Neural progenitor cell (in vitro differentiated cells): ENCODE measurements around the gene APOC3. TPM values are rescaled to one million over a fixed set of nuclear protein-coding genes. Genes with fewer than 3 reads are reported as not detected.

Source experiments
- DNase-seq: peaks from one replicate; pipeline ENCODE4 v3.0.0-alpha.2; 2016; ENCODE audit warnings: low spot score
- H2AFZ ChIP-seq: fragments of 200-600 bp; sonication (generic); replicated peaks from 2 replicates; pipeline ENCODE4 v1.6.1; 2016; ENCODE audit warnings: antibody characterized with exemption
- H3F3A ChIP-seq: fragments of 200-600 bp; sonication (generic); 2 replicates; pipeline ENCODE4 v1.6.1; 2016; ENCODE audit warnings: antibody characterized with exemption, low read depth
- H3K27ac ChIP-seq: fragments of 200-600 bp; sonication (generic); 2 replicates; pipeline ENCODE4 v1.5.1; 2016; ENCODE audit warnings: mild to moderate bottlenecking
- H3K27me3 ChIP-seq: fragments of 200-600 bp; sonication (generic); 2 replicates; pipeline ENCODE4 v1.6.1; 2016; ENCODE audit warnings: mild to moderate bottlenecking, moderate library complexity
- H3K36me3 ChIP-seq: fragments of 200-600 bp; sonication (generic); 2 replicates; pipeline ENCODE4 v1.5.1; 2016
- H3K4me1 ChIP-seq: fragments of 200-600 bp; sonication (generic); 2 replicates; pipeline ENCODE4 v1.6.1; 2016; ENCODE audit warnings: mixed run types
- H3K4me2 ChIP-seq: fragments of 200-600 bp; sonication (generic); 2 replicates; pipeline ENCODE4 v1.6.1; 2016
- H3K4me3 ChIP-seq: fragments of 200-600 bp; sonication (generic); 2 replicates; pipeline ENCODE4 v1.5.1; 2016
- H3K79me2 ChIP-seq: fragments of 200-600 bp; sonication (generic); 2 replicates; pipeline ENCODE4 v1.6.1; 2016; ENCODE audit warnings: low read depth
- H3K9ac ChIP-seq: fragments of 200-600 bp; sonication (generic); 2 replicates; pipeline ENCODE4 v1.6.1; 2016
- H3K9me3 ChIP-seq: fragments of 200-600 bp; sonication (generic); 2 replicates; pipeline ENCODE4 v1.5.1; 2016; ENCODE audit warnings: low read depth
- H4K20me1 ChIP-seq: fragments of 200-600 bp; sonication (generic); 2 replicates; pipeline ENCODE4 v1.6.1; 2016; ENCODE audit warnings: low read depth
- H3K27ac Mint-ChIP-seq: 3 replicates; pipeline ENCODE4 v1.8.0; 2021; ENCODE audit warnings: mixed read lengths
- H3K27me3 Mint-ChIP-seq: 2 replicates; pipeline ENCODE4 v1.8.0; 2022; ENCODE audit warnings: low read depth, mild to moderate bottlenecking, inconsistent platforms, moderate library complexity, mixed read lengths; ENCODE audit not compliant: insufficient read depth
- H3K36me3 Mint-ChIP-seq: 3 replicates; pipeline ENCODE4 v1.8.0; 2021; ENCODE audit warnings: mixed read lengths
- H3K4me1 Mint-ChIP-seq: 3 replicates; pipeline ENCODE4 v1.8.0; 2021; ENCODE audit warnings: mixed read lengths
- H3K4me3 Mint-ChIP-seq: 3 replicates; pipeline ENCODE4 v1.8.0; 2021; ENCODE audit warnings: mild to moderate bottlenecking, moderate library complexity, mixed read lengths
- H3K9me3 Mint-ChIP-seq: 3 replicates; pipeline ENCODE4 v1.8.0; 2020; ENCODE audit warnings: mixed read lengths
- CTCF ChIP-seq: fragments of 200-600 bp; sonication (generic); IDR thresholded peaks from 2 replicates; pipeline ENCODE4 v1.5.1; 2017; ENCODE audit warnings: antibody characterized with exemption, mild to moderate bottlenecking
- EZH2 ChIP-seq: fragments of 200-600 bp; sonication (generic); IDR thresholded peaks from 2 replicates; pipeline ENCODE4 v1.6.1; 2017; ENCODE audit warnings: antibody characterized with exemption, mild to moderate bottlenecking, moderate library complexity
- EZH2phosphoT487 ChIP-seq: fragments of 200-600 bp; sonication (generic); IDR thresholded peaks from 2 replicates; pipeline ENCODE4 v1.6.1; 2017; ENCODE audit warnings: antibody characterized with exemption
- total RNA-seq: library from RNA; depleted of rRNA; stranded (reverse); fragments of >200 nt; gene quantifications from 2 replicates; pipeline ENCODE4 v1.2.3, GENCODE V29; 2015; ENCODE audit warnings: low replicate concordance

The APOC3 gene
- total RNA-seq, 1 donor from 2014 or later: not detected

- H3K27me3 Mint-ChIP-seq: peaks cover 6% of the 10 kb centered on the region
- H3K4me3 Mint-ChIP-seq: no peak overlapping the region
- H3K4me3 ChIP-seq: no peak overlapping the region
- no peaks in the 10 kb centered on the region for H3K9me3 Mint-ChIP-seq
- H3K9ac ChIP-seq: no peak overlapping the region
- no peaks in the 10 kb centered on the region for H4K20me1 ChIP-seq
- H3F3A ChIP-seq: no peaks in the 10 kb centered on the region
- no peak for DNase-seq
- no peaks in the 10 kb centered on the region for H3K27me3 ChIP-seq
- H3K79me2 ChIP-seq: no peaks in the 10 kb centered on the region
- no peak overlapping the region for H3K27ac Mint-ChIP-seq
- no peak overlapping the region for H3K27ac ChIP-seq
- H3K36me3 Mint-ChIP-seq: no peaks in the 10 kb centered on the region
- no peaks in the 10 kb centered on the region for H3K36me3 ChIP-seq
- TF ChIP-seq CTCF (no peak), EZH2 (no peak), EZH2phosphoT487 (no peak)
- no peaks in the 10 kb centered on the region for H3K4me1 Mint-ChIP-seq
- no peaks in the 10 kb centered on the region for H3K9me3 ChIP-seq
- H2AFZ ChIP-seq: no peak overlapping the region
- H3K4me1 ChIP-seq: no peaks in the 10 kb centered on the region
- no peak overlapping the region for H3K4me2 ChIP-seq
These were observed 25.7 kb upstream of the APOC3 start for GRCh38 chr11:116804001-116804400.

GRCh38 chr11:116807601-116808261 lies 22.0 kb upstream of the APOC3 start:
- no peak overlapping the region for H3K27ac Mint-ChIP-seq
- no peaks in the 10 kb centered on the region for H3F3A ChIP-seq
- no peak overlapping the region for H3K9ac ChIP-seq
- H2AFZ ChIP-seq: no peak overlapping the region
- no peaks in the 10 kb centered on the region for H3K9me3 ChIP-seq
- no peaks in the 10 kb centered on the region for H3K36me3 Mint-ChIP-seq
- no peak for TF ChIP-seq EZH2phosphoT487
- TF ChIP-seq EZH2: no peak
- TF ChIP-seq CTCF: no peak
- H3K4me3 ChIP-seq: no peak overlapping the region
- H3K27me3 ChIP-seq: no peaks in the 10 kb centered on the region
- DNase-seq: no peak
- H3K79me2 ChIP-seq: no peaks in the 10 kb centered on the region
- H3K27me3 Mint-ChIP-seq: peaks cover 8% of the 10 kb centered on the region
- H4K20me1 ChIP-seq: no peaks in the 10 kb centered on the region
- H3K4me1 Mint-ChIP-seq: no peaks in the 10 kb centered on the region
- no peak overlapping the region for H3K4me2 ChIP-seq
- no peaks in the 10 kb centered on the region for H3K9me3 Mint-ChIP-seq
- no peak overlapping the region for H3K27ac ChIP-seq
- no peaks in the 10 kb centered on the region for H3K36me3 ChIP-seq
- H3K4me1 ChIP-seq: no peaks in the 10 kb centered on the region
- H3K4me3 Mint-ChIP-seq: no peak overlapping the region

GRCh38 chr11:116808262-116809175 lies 21.2 kb upstream of the APOC3 start:
- Histone ChIP-seq H3K4me2 (no peak overlapping the region), H4K20me1 (no peaks in the 10 kb centered on the region), H3K27ac (no peak overlapping the region), H3K9ac (no peak overlapping the region), H3K36me3 (no peaks in the 10 kb centered on the region), H3K4me1 (no peaks in the 10 kb centered on the region), H3K4me3 (no peak overlapping the region), H3K27me3 (no peaks in the 10 kb centered on the region), H3K79me2 (no peaks in the 10 kb centered on the region), H2AFZ (no peak overlapping the region), H3K9me3 (no peaks in the 10 kb centered on the region), H3F3A (no peaks in the 10 kb centered on the region)
- no peak for DNase-seq
- Mint-ChIP-seq H3K4me3 (no peak overlapping the region), H3K4me1 (no peaks in the 10 kb centered on the region), H3K9me3 (no peaks in the 10 kb centered on the region), H3K36me3 (no peaks in the 10 kb centered on the region), H3K27ac (no peak overlapping the region), H3K27me3 (peaks cover 8% of the 10 kb centered on the region)
- TF ChIP-seq CTCF (no peak), EZH2phosphoT487 (no peak), EZH2 (no peak)
